ENCODE data around the gene ANO8. TPM values are rescaled to one million over a fixed set of nuclear protein-coding genes. Genes with fewer than 3 reads are reported as not detected.

The ANO8 gene
- polyA plus RNA-seq, 1 donor: 4.4 TPM

DNA sequence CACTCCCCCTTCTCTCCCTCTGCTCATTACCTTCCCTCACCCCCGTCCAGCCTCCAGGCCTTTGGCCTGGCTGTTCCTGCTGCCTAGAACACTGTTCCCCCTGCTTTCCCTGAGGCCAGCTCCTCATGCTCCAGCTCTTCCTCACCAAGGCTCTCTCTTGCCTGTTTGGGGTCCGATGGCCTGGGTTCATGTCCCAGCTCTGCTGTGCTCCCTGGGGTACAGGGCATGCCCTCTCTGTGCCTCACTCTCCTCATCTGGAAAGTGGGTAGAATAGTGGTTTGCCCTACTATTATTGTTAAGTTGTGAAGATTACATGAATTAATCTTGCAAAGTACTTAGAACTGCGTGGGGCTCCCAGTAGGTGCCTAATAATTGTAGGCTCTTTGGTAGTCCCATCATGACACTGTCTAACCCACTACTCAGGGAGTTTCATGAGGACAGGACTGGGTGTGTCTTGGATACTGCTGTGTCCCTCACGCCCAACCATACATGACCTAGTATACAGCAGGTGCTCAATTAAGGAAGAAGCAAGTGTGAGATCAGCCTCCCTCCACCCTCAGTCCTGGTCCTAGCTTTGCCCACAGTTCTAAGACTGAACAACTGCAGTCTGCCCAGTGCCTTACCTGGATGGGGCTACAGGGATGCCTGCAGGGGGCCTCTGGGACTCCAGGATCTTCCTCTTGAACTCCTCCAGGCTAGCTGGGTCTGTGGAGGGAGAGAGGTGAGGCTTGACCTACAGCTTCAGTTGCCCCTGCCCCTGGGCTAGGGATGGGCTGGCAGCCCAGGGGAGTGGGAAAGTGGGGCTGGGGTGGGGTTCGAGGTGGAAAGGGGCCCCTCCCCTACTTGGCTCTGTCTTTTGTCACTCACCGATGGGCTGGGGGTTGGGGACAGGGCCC lies 25.5 kb upstream of the ANO8 start:
- Histone ChIP-seq H3K9me3 (ENCODE audit: control insufficient read depth, low read depth, low read length) (no peaks in the 10 kb centered on the region), H3K27ac (ENCODE audit: low read length) (no peak overlapping the region), H3K4me3 (ENCODE audit: low read length) (no peak overlapping the region), H3K4me1 (ENCODE audit: control insufficient read depth, insufficient read depth, low read length) (no peaks in the 10 kb centered on the region), H3K36me3 (ENCODE audit: control insufficient read depth, insufficient read depth, low read length) (no peaks in the 10 kb centered on the region), H3K27me3 (ENCODE audit: control insufficient read depth, insufficient read depth, low read length) (no peaks in the 10 kb centered on the region)
- DNase-seq: no peak
- no CpG with 5 or more reads among the region's 6 CpGs for WGBS (ENCODE audit: insufficient coverage, low lambda C conversion rate)

DNA sequence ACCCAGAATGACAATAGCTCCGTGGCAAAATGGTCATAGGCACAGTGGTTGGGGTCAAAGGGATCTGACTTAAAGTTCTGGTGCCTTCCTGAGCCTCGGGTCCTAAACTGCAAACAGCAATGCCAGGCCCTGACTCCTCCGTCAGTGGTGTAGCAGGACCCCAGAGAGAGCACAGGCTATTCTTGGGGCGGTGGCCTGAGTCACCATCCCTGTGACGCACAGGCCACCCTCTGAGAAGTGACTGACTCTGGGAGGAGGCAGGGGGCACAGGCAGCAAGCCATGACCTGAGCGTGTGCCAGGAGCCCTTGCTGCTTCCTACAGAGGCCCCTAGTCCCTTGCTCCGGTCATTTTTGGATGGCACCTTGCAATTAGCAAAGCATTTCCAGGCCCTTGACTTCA lies 23.7 kb upstream of the ANO8 start:
- no CpG with 5 or more reads among the region's 7 CpGs for WGBS (ENCODE audit: insufficient coverage, low lambda C conversion rate)
- Histone ChIP-seq H3K9me3 (ENCODE audit: control insufficient read depth, low read depth, low read length) (no peaks in the 10 kb centered on the region), H3K36me3 (ENCODE audit: control insufficient read depth, insufficient read depth, low read length) (no peaks in the 10 kb centered on the region), H3K27ac (ENCODE audit: low read length) (no peak overlapping the region), H3K4me1 (ENCODE audit: control insufficient read depth, insufficient read depth, low read length) (no peaks in the 10 kb centered on the region), H3K27me3 (ENCODE audit: control insufficient read depth, insufficient read depth, low read length) (no peaks in the 10 kb centered on the region), H3K4me3 (ENCODE audit: low read length) (no peak overlapping the region)
- DNase-seq: no peak

DNA sequence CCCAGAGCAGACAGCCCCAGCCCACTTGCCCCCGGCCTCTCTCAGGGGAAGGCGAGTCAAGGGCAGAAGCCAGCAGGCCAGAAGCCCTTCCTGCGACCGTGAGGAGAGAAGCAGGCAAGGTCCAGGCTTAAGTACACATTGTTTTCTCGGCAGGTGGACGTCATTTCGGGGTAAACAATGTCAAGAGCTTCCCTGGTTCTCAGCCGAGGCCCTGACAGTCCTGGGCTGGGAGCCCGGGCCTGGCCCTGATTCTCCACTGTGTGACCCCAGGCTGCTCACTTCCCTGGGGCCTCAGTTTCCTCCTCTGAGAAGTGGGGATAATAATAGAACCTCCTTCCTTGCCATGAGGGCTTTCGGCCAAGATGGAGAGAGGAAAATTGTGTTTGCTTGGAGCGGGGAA lies 23.1 kb upstream of the ANO8 start:
- DNase-seq: no peak
- no peak overlapping the region for H3K27ac ChIP-seq (ENCODE audit: low read length)

DNA sequence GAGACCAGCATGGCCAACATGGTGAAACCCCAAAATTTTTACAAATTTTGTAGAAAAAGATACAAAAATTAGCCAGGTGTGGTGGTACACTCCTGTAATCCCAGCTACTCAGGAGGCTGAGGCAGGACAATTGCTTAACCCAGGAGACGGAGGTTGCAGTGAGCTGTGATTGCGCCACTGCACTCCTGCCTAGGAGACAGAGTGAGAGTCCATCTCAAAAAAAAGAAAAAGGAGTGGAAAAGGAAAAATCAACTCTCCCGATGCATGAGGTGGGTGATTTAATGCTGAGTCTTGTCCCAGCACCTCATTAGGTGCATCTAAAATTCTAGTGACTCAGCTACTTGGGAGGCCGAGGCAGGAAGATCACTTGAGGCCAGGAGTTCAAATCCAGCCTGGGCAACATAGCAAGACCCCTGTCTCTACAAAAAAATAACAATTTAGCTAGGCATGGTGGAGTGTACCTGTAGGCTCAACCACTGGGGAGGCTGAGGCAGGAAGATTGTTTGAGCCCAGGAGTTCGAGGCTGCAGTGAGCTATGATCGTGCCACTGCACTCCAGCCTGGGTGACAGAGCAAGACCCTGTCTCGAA lies 22.5 kb upstream of the ANO8 start:
- Histone ChIP-seq H3K27me3 (ENCODE audit: control insufficient read depth, insufficient read depth, low read length) (no peaks in the 10 kb centered on the region), H3K4me1 (ENCODE audit: control insufficient read depth, insufficient read depth, low read length) (no peaks in the 10 kb centered on the region), H3K4me3 (ENCODE audit: low read length) (no peak overlapping the region), H3K9me3 (ENCODE audit: control insufficient read depth, low read depth, low read length) (no peaks in the 10 kb centered on the region), H3K36me3 (ENCODE audit: control insufficient read depth, insufficient read depth, low read length) (no peaks in the 10 kb centered on the region), H3K27ac (ENCODE audit: low read length) (no peak overlapping the region)
- WGBS (ENCODE audit: insufficient coverage, low lambda C conversion rate): 89% methylated on average over 3 of the region's 7 CpGs
- DNase-seq: no peak

More for the DNA sequence above, 23.1 kb upstream of the ANO8 start:
- Histone ChIP-seq H3K36me3 (ENCODE audit: control insufficient read depth, insufficient read depth, low read length) (no peaks in the 10 kb centered on the region), H3K27me3 (ENCODE audit: control insufficient read depth, insufficient read depth, low read length) (no peaks in the 10 kb centered on the region), H3K4me1 (ENCODE audit: control insufficient read depth, insufficient read depth, low read length) (no peaks in the 10 kb centered on the region), H3K4me3 (ENCODE audit: low read length) (no peak overlapping the region), H3K9me3 (ENCODE audit: control insufficient read depth, low read depth, low read length) (no peaks in the 10 kb centered on the region)
- WGBS (ENCODE audit: insufficient coverage, low lambda C conversion rate): no CpG with 5 or more reads among the region's 11 CpGs

DNA sequence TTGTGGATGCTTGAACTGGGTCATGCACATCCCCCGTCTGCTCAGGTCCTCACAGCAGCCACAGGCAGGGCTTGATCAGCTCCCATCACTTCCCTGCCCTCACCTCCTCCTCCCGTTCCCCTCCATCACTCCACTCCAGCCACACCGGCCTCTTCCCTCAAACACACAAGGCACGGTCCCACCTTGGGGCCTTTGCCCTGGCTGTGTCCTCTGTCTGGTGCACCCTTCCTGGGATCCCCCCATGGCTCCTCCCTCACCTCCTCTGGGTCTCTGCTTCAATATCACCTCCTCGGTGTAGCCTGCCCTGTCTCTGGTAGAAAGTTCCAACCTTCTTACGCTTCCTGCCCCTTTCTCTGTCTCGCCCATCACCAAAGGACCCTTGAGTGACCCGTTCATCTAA lies 18.7 kb upstream of the ANO8 start:
- no CpG with 5 or more reads among the region's 8 CpGs for WGBS (ENCODE audit: insufficient coverage, low lambda C conversion rate)
- Histone ChIP-seq H3K9me3 (ENCODE audit: control insufficient read depth, low read depth, low read length) (no peaks in the 10 kb centered on the region), H3K27ac (ENCODE audit: low read length) (no peak overlapping the region), H3K36me3 (ENCODE audit: control insufficient read depth, insufficient read depth, low read length) (no peaks in the 10 kb centered on the region), H3K4me1 (ENCODE audit: control insufficient read depth, insufficient read depth, low read length) (no peaks in the 10 kb centered on the region), H3K27me3 (ENCODE audit: control insufficient read depth, insufficient read depth, low read length) (peaks cover 7% of the 10 kb centered on the region), H3K4me3 (ENCODE audit: low read length) (no peak overlapping the region)
- no peak for DNase-seq

DNA sequence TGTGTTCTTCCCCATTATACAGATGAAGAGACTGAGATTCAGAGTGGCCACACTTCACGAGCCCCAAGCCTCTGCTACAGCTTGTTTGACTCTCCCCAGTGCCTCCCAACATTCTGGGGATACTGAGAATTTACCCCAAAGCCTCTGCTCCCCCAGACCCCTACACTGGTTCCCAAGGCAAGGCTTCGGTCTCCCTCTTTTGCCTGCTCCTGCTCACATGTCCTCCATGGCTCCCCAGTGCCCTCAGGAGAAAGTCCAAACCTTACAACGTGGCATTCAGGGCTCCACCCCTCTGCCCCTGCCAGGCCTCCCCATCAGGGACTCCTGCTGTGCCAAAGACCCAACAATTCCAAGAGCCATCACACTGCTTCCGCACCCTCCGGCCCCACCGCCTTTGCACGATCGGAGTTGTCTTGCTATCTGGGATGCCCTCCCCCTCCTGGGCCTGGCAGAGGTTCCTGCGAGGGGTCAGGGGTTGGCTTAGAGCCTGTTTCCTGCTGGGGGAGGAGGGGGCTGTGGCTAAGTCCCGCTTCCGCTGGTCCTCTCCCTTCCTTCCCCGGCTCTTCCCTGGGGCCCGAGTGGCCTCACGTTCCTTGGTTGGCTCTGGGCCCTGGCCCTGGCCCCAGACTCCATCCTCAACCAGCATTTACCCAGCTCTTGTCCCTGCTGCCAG lies 18.1 kb upstream of the ANO8 start:
- no CpG with 5 or more reads among the region's 14 CpGs for WGBS (ENCODE audit: insufficient coverage, low lambda C conversion rate)
- Histone ChIP-seq H3K27me3 (ENCODE audit: control insufficient read depth, insufficient read depth, low read length) (peaks cover 7% of the 10 kb centered on the region), H3K27ac (ENCODE audit: low read length) (no peak overlapping the region)

GRCh38 chr19:17351815-17352435 lies 17.3 kb upstream of the ANO8 start:
- Histone ChIP-seq H3K36me3 (ENCODE audit: control insufficient read depth, insufficient read depth, low read length) (no peaks in the 10 kb centered on the region), H3K4me1 (ENCODE audit: control insufficient read depth, insufficient read depth, low read length) (no peaks in the 10 kb centered on the region), H3K9me3 (ENCODE audit: control insufficient read depth, low read depth, low read length) (no peaks in the 10 kb centered on the region), H3K4me3 (ENCODE audit: low read length) (no peak overlapping the region), H3K27ac (ENCODE audit: low read length) (no peak overlapping the region), H3K27me3 (ENCODE audit: control insufficient read depth, insufficient read depth, low read length) (peaks cover 7% of the 10 kb centered on the region)
- DNase-seq: no peak
- WGBS (ENCODE audit: insufficient coverage, low lambda C conversion rate): no CpG with 5 or more reads among the region's 45 CpGs

More for the DNA sequence above, 18.1 kb upstream of the ANO8 start:
- Histone ChIP-seq H3K4me3 (ENCODE audit: low read length) (no peak overlapping the region), H3K4me1 (ENCODE audit: control insufficient read depth, insufficient read depth, low read length) (no peaks in the 10 kb centered on the region), H3K9me3 (ENCODE audit: control insufficient read depth, low read depth, low read length) (no peaks in the 10 kb centered on the region), H3K36me3 (ENCODE audit: control insufficient read depth, insufficient read depth, low read length) (no peaks in the 10 kb centered on the region)
- no peak for DNase-seq

DNA sequence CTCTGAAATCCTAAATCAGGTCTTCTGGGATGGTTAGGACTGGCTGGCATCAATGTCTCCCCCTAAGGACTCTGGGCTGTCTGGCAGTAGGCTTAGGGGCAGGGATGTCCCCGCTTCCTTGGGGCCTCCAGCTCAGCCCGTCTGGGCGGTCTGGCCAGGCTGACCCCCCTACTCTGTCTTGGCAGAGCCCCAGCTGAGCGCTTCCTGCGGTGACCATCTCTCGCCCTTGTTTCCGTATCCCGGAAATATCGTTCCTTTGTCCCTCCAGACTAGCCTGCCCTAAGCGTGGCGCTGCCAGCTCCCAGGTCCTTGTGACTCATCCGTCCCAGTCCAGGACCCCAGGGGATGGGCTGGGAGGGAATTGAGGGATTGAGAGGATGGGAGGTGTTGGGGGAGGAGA lies 14.0 kb upstream of the ANO8 start:
- no CpG with 5 or more reads among the region's 12 CpGs for WGBS (ENCODE audit: insufficient coverage, low lambda C conversion rate)
- H3K27me3 ChIP-seq (ENCODE audit: control insufficient read depth, insufficient read depth, low read length): peaks cover 7% of the 10 kb centered on the region
- H3K27ac ChIP-seq (ENCODE audit: low read length): no peak overlapping the region
- H3K36me3 ChIP-seq (ENCODE audit: control insufficient read depth, insufficient read depth, low read length): no peaks in the 10 kb centered on the region
- no peaks in the 10 kb centered on the region for H3K9me3 ChIP-seq (ENCODE audit: control insufficient read depth, low read depth, low read length)
- H3K4me1 ChIP-seq (ENCODE audit: control insufficient read depth, insufficient read depth, low read length): no peaks in the 10 kb centered on the region
- peak in 1 of 2 donors; percentile 50 for DNase-seq
- H3K4me3 ChIP-seq (ENCODE audit: low read length): no peak overlapping the region

DNA sequence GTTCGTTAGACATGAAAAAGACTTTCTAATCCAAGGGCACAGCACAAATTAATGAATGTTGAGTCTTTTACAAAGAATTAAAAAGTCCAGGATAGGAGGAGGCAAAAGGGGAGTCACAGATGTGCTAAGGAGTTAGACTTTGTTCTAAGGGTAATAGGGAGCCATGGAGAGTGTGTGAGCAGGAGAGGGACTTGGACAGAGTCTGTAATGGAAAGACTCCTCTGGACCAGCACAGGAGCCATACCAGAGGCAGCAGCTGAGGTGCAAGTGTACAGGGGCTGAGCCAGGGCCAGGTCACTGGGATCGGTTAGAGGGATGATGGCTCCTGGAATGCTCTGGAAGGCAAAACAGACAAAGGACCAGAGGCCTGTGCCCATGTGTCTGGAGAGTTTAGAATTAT lies 13.2 kb upstream of the ANO8 start:
- no CpG with 5 or more reads among the region's 2 CpGs for WGBS (ENCODE audit: insufficient coverage, low lambda C conversion rate)
- no peaks in the 10 kb centered on the region for H3K36me3 ChIP-seq (ENCODE audit: control insufficient read depth, insufficient read depth, low read length)
- H3K9me3 ChIP-seq (ENCODE audit: control insufficient read depth, low read depth, low read length): no peaks in the 10 kb centered on the region
- H3K4me3 ChIP-seq (ENCODE audit: low read length): no peak overlapping the region
- no peak overlapping the region for H3K27ac ChIP-seq (ENCODE audit: low read length)
- H3K27me3 ChIP-seq (ENCODE audit: control insufficient read depth, insufficient read depth, low read length): peaks cover 7% of the 10 kb centered on the region
- no peak for DNase-seq
- H3K4me1 ChIP-seq (ENCODE audit: control insufficient read depth, insufficient read depth, low read length): no peaks in the 10 kb centered on the region

- Histone ChIP-seq H3K27ac (ENCODE audit: low read length) (no peak overlapping the region), H3K36me3 (ENCODE audit: control insufficient read depth, insufficient read depth, low read length) (no peaks in the 10 kb centered on the region), H3K4me3 (ENCODE audit: low read length) (no peak overlapping the region), H3K4me1 (ENCODE audit: control insufficient read depth, insufficient read depth, low read length) (no peaks in the 10 kb centered on the region), H3K9me3 (ENCODE audit: control insufficient read depth, low read depth, low read length) (no peaks in the 10 kb centered on the region), H3K27me3 (ENCODE audit: control insufficient read depth, insufficient read depth, low read length) (peaks cover 7% of the 10 kb centered on the region)
- no CpG with 5 or more reads among the region's 6 CpGs for WGBS (ENCODE audit: insufficient coverage, low lambda C conversion rate)
- DNase-seq: no peak
Observed at GRCh38 chr19:17347361-17347760, 12.7 kb upstream of the ANO8 start.
